Common myeloid progenitor, CD34-positive (primary cell): ENCODE results near the gene ATIC. TPM values are rescaled to one million over a fixed set of nuclear protein-coding genes. Genes with fewer than 3 reads are reported as not detected.
A peak's percentile ranks its signal among the peaks of the same experiment; 100 is the strongest.

Source experiments
- CTCF ChIA-PET: fragments of 350-600 bp; sonication (Branson Sonifier 250); formaldehyde crosslinking; loops from one replicate; lab custom pipeline; 2021; ENCODE audit warnings: antibody characterized with exemption; lab: Charles Lee
- POLR2A ChIA-PET: fragments of 350-600 bp; sonication (Branson Sonifier 250); formaldehyde crosslinking; loops from one replicate; lab custom pipeline; 2021; ENCODE audit warnings: antibody characterized with exemption; lab: Charles Lee
- DNase-seq, 3 donors: peaks; one replicate each; pipeline versions ENCODE4 v3.0.0 to v3.0.0-alpha.2; 2013
- H3K27ac ChIP-seq, 2 experiments: 1 replicate in 1 of 2; 2 replicates in 1 of 2; pipeline ENCODE4 v1.7.0; 2013; ENCODE audit warnings: inconsistent platforms in 2 of 2, low read length in 2 of 2, mild to moderate bottlenecking in 2 of 2, low read depth in 1 of 2, moderate library complexity in 1 of 2; ENCODE audit not compliant: severe bottlenecking in 2 of 2, insufficient read depth in 1 of 2, poor library complexity in 1 of 2
- H3K27me3 ChIP-seq, 5 experiments: replicated peaks in 2 of 5; 1 replicate in 3 of 5; 2 replicates in 2 of 5; pipeline versions ENCODE4 v1.6.1 to v1.7.0; 2013; ENCODE audit warnings: low read length in 4 of 5, mild to moderate bottlenecking in 2 of 5, moderate library complexity in 2 of 5, inconsistent platforms in 1 of 5; ENCODE audit not compliant: insufficient read depth in 5 of 5, control insufficient read depth in 4 of 5
- H3K36me3 ChIP-seq, 4 experiments: 1 replicate in 2 of 4; 2 replicates in 2 of 4; pipeline versions ENCODE4 v1.6.1 to v1.7.0; 2013; ENCODE audit warnings: low read length in 3 of 4, control low read depth in 1 of 4, mild to moderate bottlenecking in 1 of 4; ENCODE audit not compliant: control insufficient read depth in 4 of 4, insufficient read depth in 4 of 4
- H3K4me1 ChIP-seq, 4 experiments: 1 replicate in 3 of 4; 2 replicates in 1 of 4; pipeline versions ENCODE4 v1.6.1 to v1.7.1; 2013; ENCODE audit warnings: low read length in 3 of 4, mild to moderate bottlenecking in 3 of 4, control low read depth in 1 of 4, inconsistent platforms in 1 of 4, moderate library complexity in 1 of 4; ENCODE audit not compliant: control insufficient read depth in 4 of 4, insufficient read depth in 4 of 4; ENCODE audit errors: control extremely low read depth in 1 of 4
- H3K4me3 ChIP-seq, 7 experiments: 1 replicate in 4 of 7; 2 replicates in 3 of 7; pipeline versions ENCODE4 v1.5.1 to v1.7.0; 2013; ENCODE audit warnings: mild to moderate bottlenecking in 7 of 7, low read length in 6 of 7, moderate library complexity in 6 of 7, inconsistent platforms in 2 of 7, low read depth in 2 of 7, control low read depth in 1 of 7; ENCODE audit not compliant: insufficient read depth in 4 of 7, control insufficient read depth in 1 of 7; ENCODE audit errors: extremely low read depth in 1 of 7
- H3K9me3 ChIP-seq, 5 experiments: 1 replicate in 4 of 5; 2 replicates in 1 of 5; pipeline versions ENCODE4 v1.6.1 to v1.7.1; 2013; ENCODE audit warnings: low read length in 4 of 5, mild to moderate bottlenecking in 2 of 5, inconsistent platforms in 1 of 5, low read depth in 1 of 5, moderate library complexity in 1 of 5; ENCODE audit not compliant: control insufficient read depth in 4 of 5, insufficient read depth in 2 of 5; ENCODE audit errors: control extremely low read depth in 1 of 5
- WGBS: methylation state at CpG from one replicate; pipeline ENCODE4 v1.1.5; 2013; ENCODE audit not compliant: insufficient coverage; 5-methylcytosine and 5-hydroxymethylcytosine counted together
- polyA plus RNA-seq: library from polyadenylated mRNA; unstranded; fragments of 120-200 nt; gene quantifications from one replicate; pipeline ENCODE4 v1.2.1, GENCODE V29; 2013

Gene ATIC
- polyA plus RNA-seq, result 124 TPM

GRCh38 chr2:215311625-215312396 lies at the start of gene ATIC:
TSS of gene ATIC (plus strand) at chr2:215312059. CDS start at chr2:215312143, 84 bp downstream.
- ChIA-PET POLR2A (no interaction called here), CTCF (interaction anchor here (0.5 kb wide), 1 partner anchor 17 kb away, joined by 3 read pairs; no protein-coding TSS in a partner anchor)
- peaks cover 0 to 27% (median 6%) of the 10 kb centered on the region in 4 experiments for H3K36me3 ChIP-seq
- H3K27ac ChIP-seq, result peak within 1 kb of the TSS; percentile 66 to 81
- no peaks in the 10 kb centered on the region for H3K27me3 ChIP-seq
- WGBS, result under 1% methylated on average over 56 of the region's 64 CpGs
- no peaks in the 10 kb centered on the region for H3K9me3 ChIP-seq
- H3K4me1 ChIP-seq, result peaks cover 7 to 19% (median 15%) of the 10 kb centered on the region in 4 experiments
- DNase-seq, result peak; percentile 87 to 93 (median 87)
- peak within 1 kb of the TSS; percentile 75 to 100 (median 94) for H3K4me3 ChIP-seq

- CTCF ChIA-PET, result no interaction called here
- no peak for DNase-seq
Observed at GRCh38 chr2:215262303-215262702, 49.6 kb upstream of the ATIC start.

GRCh38 chr2:215262741-215263362 lies 49.0 kb upstream of the ATIC start:
- no peak for DNase-seq
- CTCF ChIA-PET, result no interaction called here
- WGBS, result 96% methylated on average over 4 of the region's 4 CpGs

More at GRCh38 chr2:215262303-215262702, 49.6 kb upstream of the ATIC start:
- POLR2A ChIA-PET, result no interaction called here
- H3K27ac ChIP-seq, result no peak overlapping the region
- WGBS, result no CpG with 5 or more reads among the region's 1 CpG
- H3K4me3 ChIP-seq, result no peak overlapping the region
- no peaks in the 10 kb centered on the region for H3K27me3 ChIP-seq
- H3K36me3 ChIP-seq, result no peaks in the 10 kb centered on the region
- no peaks in the 10 kb centered on the region for H3K4me1 ChIP-seq
- H3K9me3 ChIP-seq, result no peaks in the 10 kb centered on the region

GRCh38 chr2:215264374-215264773 lies 47.5 kb upstream of the ATIC start:
- H3K27ac ChIP-seq, result no peak overlapping the region
- 100% methylated on average over 1 of the region's 4 CpGs for WGBS
- H3K27me3 ChIP-seq, result no peaks in the 10 kb centered on the region
- ChIA-PET CTCF (no interaction called here), POLR2A (no interaction called here)
- H3K4me1 ChIP-seq, result peaks cover 0 to 1% (median 0%) of the 10 kb centered on the region in 4 experiments
- DNase-seq, result no peak
- H3K9me3 ChIP-seq, result no peaks in the 10 kb centered on the region
- no peak overlapping the region for H3K4me3 ChIP-seq
- no peaks in the 10 kb centered on the region for H3K36me3 ChIP-seq

More at GRCh38 chr2:215262741-215263362, 49.0 kb upstream of the ATIC start:
- Histone ChIP-seq H3K27me3 (no peaks in the 10 kb centered on the region), H3K36me3 (no peaks in the 10 kb centered on the region), H3K4me1 (no peaks in the 10 kb centered on the region), H3K27ac (no peak overlapping the region), H3K4me3 (no peak overlapping the region), H3K9me3 (no peaks in the 10 kb centered on the region)
- POLR2A ChIA-PET, result no interaction called here

- H3K4me3 ChIP-seq, result peak overlapping the region in 2 of 7 experiments; percentile 7 to 26
- POLR2A ChIA-PET, result interaction anchor here (0.7 kb wide), 1 partner anchor 110 kb away, joined by 3 read pairs; no protein-coding TSS in a partner anchor
- no CpG with 5 or more reads among the region's 12 CpGs for WGBS
Observed at GRCh38 chr2:215269397-215270117, 42.3 kb upstream of the ATIC start.

GRCh38 chr2:215270118-215270451 lies 41.8 kb upstream of the ATIC start:
- Histone ChIP-seq H3K9me3 (no peaks in the 10 kb centered on the region), H3K4me3 (no peak overlapping the region), H3K4me1 (peaks cover 0 to 3% (median 0%) of the 10 kb centered on the region in 4 experiments), H3K36me3 (no peaks in the 10 kb centered on the region), H3K27ac (no peak overlapping the region), H3K27me3 (no peaks in the 10 kb centered on the region)
- no peak for DNase-seq
- POLR2A ChIA-PET, result interaction anchor here (0.7 kb wide), 1 partner anchor 111 kb away, joined by 3 read pairs; no protein-coding TSS in a partner anchor
- WGBS, result 100% methylated on average over 3 of the region's 4 CpGs
- CTCF ChIA-PET, result interaction anchor here (0.6 to 2.6 kb wide), 5 partner anchors 9 to 678 kb away, joined by 3 to 11 read pairs (median 3); no protein-coding TSS in a partner anchor

More at GRCh38 chr2:215269397-215270117, 42.3 kb upstream of the ATIC start:
- Histone ChIP-seq H3K27ac (no peak overlapping the region), H3K27me3 (no peaks in the 10 kb centered on the region), H3K9me3 (no peaks in the 10 kb centered on the region), H3K36me3 (no peaks in the 10 kb centered on the region), H3K4me1 (peaks cover 0 to 3% (median 0%) of the 10 kb centered on the region in 4 experiments)
- DNase-seq, result peak; percentile 76 to 83 (median 80)
- CTCF ChIA-PET, result interaction anchor here (0.6 to 2.6 kb wide), 5 partner anchors 8 to 679 kb away, joined by 3 to 11 read pairs (median 3); no protein-coding TSS in a partner anchor
